Adrenal gland (tissue), 5 donors: ENCODE data around the gene EML1.

ENCODE experiments used
- POLR2A ChIP-seq, 2 donors: fragments of 450-650 bp; IDR thresholded peaks; one replicate each; pipeline ENCODE4 v1.6.1; 2017; ENCODE audit warnings: antibody characterized with exemption in 2 of 2, mild to moderate bottlenecking in 2 of 2, moderate library complexity in 1 of 2
- TF ChIP-seq, protein P1 (sequence below), 6 experiments: fragments of 450-650 bp in 4 of 6; fragments of 200-600 bp in 2 of 6; sonication (generic) in 1 of 6; IDR thresholded peaks; 1 replicate in 5 of 6; 2 replicates in 1 of 6; pipeline versions ENCODE4 v1.5.1 to v1.8.0; 2016 to 2021; ENCODE audit warnings: antibody characterized with exemption in 6 of 6, mild to moderate bottlenecking in 2 of 6, moderate library complexity in 1 of 6
- donor health status: DM: no; HTN: no; CAD: no.

DNA sequence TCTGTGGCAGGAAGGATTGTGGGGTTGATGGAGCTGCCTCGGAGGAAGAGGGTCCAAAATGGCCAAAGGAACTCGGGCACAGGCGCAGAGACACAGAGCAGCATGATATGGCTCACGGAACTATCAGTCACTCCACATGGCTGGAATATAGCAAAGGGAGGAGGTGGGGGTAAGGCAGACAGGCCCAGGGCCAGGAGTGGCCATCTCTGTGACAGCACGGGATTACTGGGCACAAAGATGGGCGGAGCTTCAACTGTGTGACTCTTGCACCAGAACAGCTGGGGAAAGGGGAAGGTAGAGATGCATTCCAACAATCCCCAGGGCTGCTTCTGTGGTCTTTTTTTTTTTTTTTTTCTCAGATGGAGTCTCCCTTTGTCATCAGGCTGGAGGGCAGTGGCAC lies 24.8 kb upstream of the EML1 start:
- TF ChIP-seq, protein P1, sequence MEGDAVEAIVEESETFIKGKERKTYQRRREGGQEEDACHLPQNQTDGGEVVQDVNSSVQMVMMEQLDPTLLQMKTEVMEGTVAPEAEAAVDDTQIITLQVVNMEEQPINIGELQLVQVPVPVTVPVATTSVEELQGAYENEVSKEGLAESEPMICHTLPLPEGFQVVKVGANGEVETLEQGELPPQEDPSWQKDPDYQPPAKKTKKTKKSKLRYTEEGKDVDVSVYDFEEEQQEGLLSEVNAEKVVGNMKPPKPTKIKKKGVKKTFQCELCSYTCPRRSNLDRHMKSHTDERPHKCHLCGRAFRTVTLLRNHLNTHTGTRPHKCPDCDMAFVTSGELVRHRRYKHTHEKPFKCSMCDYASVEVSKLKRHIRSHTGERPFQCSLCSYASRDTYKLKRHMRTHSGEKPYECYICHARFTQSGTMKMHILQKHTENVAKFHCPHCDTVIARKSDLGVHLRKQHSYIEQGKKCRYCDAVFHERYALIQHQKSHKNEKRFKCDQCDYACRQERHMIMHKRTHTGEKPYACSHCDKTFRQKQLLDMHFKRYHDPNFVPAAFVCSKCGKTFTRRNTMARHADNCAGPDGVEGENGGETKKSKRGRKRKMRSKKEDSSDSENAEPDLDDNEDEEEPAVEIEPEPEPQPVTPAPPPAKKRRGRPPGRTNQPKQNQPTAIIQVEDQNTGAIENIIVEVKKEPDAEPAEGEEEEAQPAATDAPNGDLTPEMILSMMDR (IDR thresholded peaks at IDR 0.05), result no peak
- no peak for TF ChIP-seq POLR2A (IDR thresholded peaks at IDR 0.05)
